GM12878 (cell line): ENCODE data around the gene IGF2BP2. TPM values are rescaled to one million over a fixed set of nuclear protein-coding genes. Genes with fewer than 3 reads are reported as not detected.

Source experiments
- ATAC-seq: fragments of 200-7000 bp; cut with Tn5 transposase; 3 replicates; pipeline ENCODE4 v1.9.1; 2020; ENCODE audit warnings: mild to moderate bottlenecking, moderate library complexity
- BruUV-seq: library from RNA; stranded (reverse); fragments of 400-500 nt; replicated peaks from 2 replicates; lab custom pipeline; 2021; lab: Mats Ljungman, UMichigan
- CTCF ChIA-PET: fragments of 300-600 bp; sonication (Branson Sonifier 250); formaldehyde crosslinking; extraction: SDS; loops from one replicate; lab custom pipeline; 2021; ENCODE audit warnings: inconsistent platforms; lab: Yijun Ruan, JAX
- POLR2A ChIA-PET: fragments of 350-600 bp; formaldehyde crosslinking; extraction: SDS; loops from one replicate; lab custom pipeline; 2021; ENCODE audit warnings: inconsistent platforms; lab: Charles Lee
- RAD21 ChIA-PET: fragments of 300-600 bp; sonication (Branson Sonifier 250); formaldehyde crosslinking; loops from one replicate; lab custom pipeline; 2023; ENCODE audit warnings: antibody characterized with exemption; ENCODE audit not compliant: unreplicated experiment; lab: Charles Lee
- SMC1A ChIA-PET: fragments of 300-600 bp; sonication (Branson Sonifier 250); formaldehyde crosslinking; loops from one replicate; lab custom pipeline; 2023; ENCODE audit not compliant: unreplicated experiment, uncharacterized antibody; lab: Charles Lee
- DNase-seq: peaks from one replicate; pipeline ENCODE4 v3.0.0-alpha.2; 2011; ENCODE audit warnings: low read depth, low spot score
- FAIRE-seq: peaks from 3 replicates; lab custom pipeline; 2011; peaks lifted over from hg19 to GRCh38; lab: Jason Lieb, UNC
- H2AFZ ChIP-seq: 2 replicates; pipeline ENCODE4 v1.6.0; 2011; ENCODE audit warnings: low read depth, low read length, control low read depth; ENCODE audit not compliant: control insufficient read depth
- H3K27ac ChIP-seq: 2 replicates; pipeline ENCODE4 v1.5.1; 2011; ENCODE audit warnings: control low read depth; ENCODE audit not compliant: control insufficient read depth, insufficient read depth
- H3K27me3 ChIP-seq, 2 experiments: replicated peaks in 1 of 2; 2 replicates each; pipeline versions ENCODE4 v1.6.0 to v1.6.1; 2011; ENCODE audit warnings: low read length in 1 of 2; ENCODE audit not compliant: control insufficient read depth in 2 of 2, insufficient read depth in 2 of 2
- H3K36me3 ChIP-seq, 2 experiments: 2 replicates each; pipeline ENCODE4 v1.5.1; 2011; ENCODE audit warnings: low read length in 1 of 2; ENCODE audit not compliant: control insufficient read depth in 2 of 2, insufficient read depth in 2 of 2
- H3K4me1 ChIP-seq: 2 replicates; pipeline ENCODE4 v1.6.1; 2011; ENCODE audit warnings: mild to moderate bottlenecking, low read length, moderate library complexity, mixed read lengths; ENCODE audit not compliant: control insufficient read depth, insufficient read depth
- H3K4me2 ChIP-seq: 2 replicates; pipeline ENCODE4 v1.6.0; 2011; ENCODE audit warnings: control low read depth; ENCODE audit not compliant: control insufficient read depth, insufficient read depth
- H3K4me3 ChIP-seq: fragments of 200-600 bp; sonication (generic); 2 replicates; pipeline ENCODE4 v1.5.1; 2016
- H3K79me2 ChIP-seq: 2 replicates; pipeline ENCODE4 v1.6.0; 2011; ENCODE audit warnings: low read length; ENCODE audit not compliant: control insufficient read depth, insufficient read depth
- H3K9ac ChIP-seq: 2 replicates; pipeline ENCODE4 v1.8.0; 2011; ENCODE audit warnings: low read length, control low read depth, mixed read lengths; ENCODE audit not compliant: control insufficient read depth, insufficient read depth
- H3K9me3 ChIP-seq: replicated peaks from 3 replicates; pipeline ENCODE4 v1.5.1; 2011; ENCODE audit warnings: mild to moderate bottlenecking, low read length; ENCODE audit not compliant: control insufficient read depth, insufficient read depth
- H4K20me1 ChIP-seq: 2 replicates; pipeline ENCODE4 v1.6.0; 2011; ENCODE audit not compliant: control insufficient read depth, insufficient read depth
- CBX3 ChIP-seq: fragments of 200-600 bp; sonication (generic); IDR thresholded peaks from 2 replicates; pipeline ENCODE4 v1.6.1; 2016; ENCODE audit warnings: low read depth, borderline replicate concordance
- CHD4 ChIP-seq: fragments of 200-600 bp; sonication (generic); IDR thresholded peaks from 2 replicates; pipeline ENCODE4 v1.6.1; 2016; ENCODE audit warnings: mild to moderate bottlenecking
- GATAD2B ChIP-seq: fragments of 450-650 bp; conservative IDR thresholded peaks from 2 replicates; pipeline ENCODE4 v1.6.1; 2017; ENCODE audit warnings: low read depth, mild to moderate bottlenecking, moderate library complexity
- HDAC2 ChIP-seq: fragments of 200-600 bp; sonication (generic); IDR thresholded peaks from 2 replicates; pipeline ENCODE4 v1.6.1; 2017
- IKZF1 ChIP-seq: fragments of 450-650 bp; conservative IDR thresholded peaks from 2 replicates; pipeline ENCODE4 v1.6.1; 2017; ENCODE audit warnings: antibody characterized with exemption, mild to moderate bottlenecking
- IRF3 ChIP-seq: fragments of 450-650 bp; IDR thresholded peaks from 2 replicates; pipeline ENCODE4 v1.6.1; 2014; ENCODE audit warnings: mild to moderate bottlenecking
- MXI1 ChIP-seq: fragments of 150-350 bp; IDR thresholded peaks from 2 replicates; pipeline ENCODE4 v1.6.1; 2011; ENCODE audit warnings: low read depth, mild to moderate bottlenecking, inconsistent platforms, low read length, improper control_type of control experiment
- NFXL1 ChIP-seq: fragments of 450-650 bp; IDR thresholded peaks from 2 replicates; pipeline ENCODE4 v1.6.1; 2017; ENCODE audit warnings: antibody characterized with exemption, mild to moderate bottlenecking, borderline replicate concordance
- NR2C1 ChIP-seq: fragments of 450-650 bp; IDR thresholded peaks from 2 replicates; pipeline ENCODE4 v1.6.1; 2017; ENCODE audit warnings: antibody characterized with exemption, mild to moderate bottlenecking, moderate library complexity
- NR2F1 ChIP-seq: fragments of 450-650 bp; conservative IDR thresholded peaks from 2 replicates; pipeline ENCODE4 v1.6.1; 2017; ENCODE audit warnings: mild to moderate bottlenecking
- RAD21 ChIP-seq: IDR thresholded peaks from 2 replicates; pipeline ENCODE4 v1.6.1; 2011; ENCODE audit warnings: mild to moderate bottlenecking, low read depth, low read length, moderate library complexity; ENCODE audit not compliant: insufficient read depth
- SMAD1 ChIP-seq: fragments of 450-650 bp; IDR thresholded peaks from 2 replicates; pipeline ENCODE4 v1.6.1; 2018; ENCODE audit warnings: mild to moderate bottlenecking, low read depth; ENCODE audit not compliant: partially characterized antibody
- SPI1 ChIP-seq: IDR thresholded peaks from 2 replicates; pipeline ENCODE4 v1.6.1; 2011; ENCODE audit warnings: low read depth, mild to moderate bottlenecking, low read length, moderate library complexity, borderline replicate concordance; ENCODE audit not compliant: insufficient read depth
- STAT1 ChIP-seq: fragments of 450-650 bp; conservative IDR thresholded peaks from 2 replicates; pipeline ENCODE4 v1.6.1; 2014; ENCODE audit warnings: antibody characterized with exemption, mild to moderate bottlenecking
- ZBTB4 ChIP-seq: fragments of 450-650 bp; formaldehyde crosslinking; IDR thresholded peaks from 2 replicates; pipeline ENCODE4 v1.4.0; 2022; ENCODE audit warnings: mild to moderate bottlenecking, moderate library complexity
- ZNF24 ChIP-seq: fragments of 450-650 bp; IDR thresholded peaks from 2 replicates; pipeline ENCODE4 v1.6.1; 2017; ENCODE audit warnings: antibody characterized with exemption, mild to moderate bottlenecking
- ZNF384 ChIP-seq: IDR thresholded peaks from 2 replicates; pipeline ENCODE4 v1.6.1; 2012; ENCODE audit warnings: low read depth, mild to moderate bottlenecking, low read length, improper control_type of control experiment, borderline replicate concordance
- WGBS: methylation state at CpG from one replicate; pipeline ENCODE4 v1.1.6; 2016; ENCODE audit warnings: low lambda C conversion rate; ENCODE audit not compliant: insufficient replicate concordance, insufficient coverage; ENCODE audit errors: missing lambda C conversion rate; 5-methylcytosine and 5-hydroxymethylcytosine counted together
- in situ Hi-C: fragments of 300-500 bp; cut with MboI; formaldehyde crosslinking; loops from 9 replicates; pipeline ENCODE4 v1.14.3; 2018; ENCODE audit warnings: mixed read lengths
- intact Hi-C: fragments of 100-400 bp; cut with micrococcal nuclease; formaldehyde crosslinking; loops from one replicate; pipeline ENCODE4 v1.14.2; 2022; ENCODE audit not compliant: unreplicated experiment
- polyA plus RNA-seq, 11 experiments: library from polyadenylated mRNA; depleted of rRNA in 4 of 11; unstranded in 6 of 11; stranded (reverse) in 5 of 11; fragments of >200 nt; fragmentation: Nextera tagmentation in 4 of 11; fragmentation: Illumina TruSeq in 1 of 11; extraction: Ambion mirVana in 4 of 11; extraction: Trizol in 1 of 11; gene quantifications; 1 replicate in 1 of 11; 2 replicates in 10 of 11; pipeline versions ENCODE4 v1.2.1 to v1.2.3, GENCODE V29; 2011 to 2016; ENCODE audit warnings: inconsistent platforms in 2 of 11, missing spikeins in 2 of 11, low read depth in 1 of 11
- total RNA-seq, 4 experiments: library from RNA; depleted of rRNA in 3 of 4; stranded (reverse); fragments of >200 nt in 3 of 4; fragmentation: Illumina TruSeq in 1 of 4; extraction: Trizol in 1 of 4; gene quantifications; 2 replicates each; pipeline versions ENCODE4 v1.2.1 to v1.2.3, GENCODE V29; 2013 to 2021
- TF ChIP-seq, protein P1 (sequence below): fragments of 450-650 bp; IDR thresholded peaks from 2 replicates; pipeline ENCODE4 v1.6.1; 2017; ENCODE audit warnings: low read depth, mild to moderate bottlenecking, moderate library complexity

Gene IGF2BP2
- total and polyA plus RNA-seq, 10 of the 15 experiments (the other 5 are each of a cell fraction or from before 2014, with no cell fraction given) = 0.25 to 0.72 TPM; not detected in 8

- no peaks in the 10 kb centered on the region for H3K36me3 ChIP-seq
- intact Hi-C loops = no loop called here
- H3K27ac ChIP-seq = no peak overlapping the region
- ChIA-PET CTCF (no interaction called here), POLR2A (no interaction called here), RAD21 (no interaction called here), SMC1A (no interaction called here)
- no peak overlapping the region for H3K9ac ChIP-seq
- no peaks in the 10 kb centered on the region; a peak in 1 of 4 replicates for H3K27me3 ChIP-seq
- 72% methylated on average over 3 of the region's 3 CpGs for WGBS
- in situ Hi-C loops = no loop called here
- H3K4me2 ChIP-seq = no peak overlapping the region
- BruUV-seq = no TSS peak
- FAIRE-seq = no peak
- H4K20me1 ChIP-seq = no peaks in the 10 kb centered on the region
- TF ChIP-seq IKZF1 = no peak
- no peak for TF ChIP-seq NR2F1
- TF ChIP-seq NFXL1 = no peak
- no peak for TF ChIP-seq SPI1
- TF ChIP-seq MXI1 = no peak
- no peak for TF ChIP-seq SMAD1
- no peak for TF ChIP-seq HDAC2
- no peak for TF ChIP-seq GATAD2B
- no peak for TF ChIP-seq NR2C1
- TF ChIP-seq IRF3 = no peak
- TF ChIP-seq ZNF24 = no peak
- TF ChIP-seq, protein P1, sequence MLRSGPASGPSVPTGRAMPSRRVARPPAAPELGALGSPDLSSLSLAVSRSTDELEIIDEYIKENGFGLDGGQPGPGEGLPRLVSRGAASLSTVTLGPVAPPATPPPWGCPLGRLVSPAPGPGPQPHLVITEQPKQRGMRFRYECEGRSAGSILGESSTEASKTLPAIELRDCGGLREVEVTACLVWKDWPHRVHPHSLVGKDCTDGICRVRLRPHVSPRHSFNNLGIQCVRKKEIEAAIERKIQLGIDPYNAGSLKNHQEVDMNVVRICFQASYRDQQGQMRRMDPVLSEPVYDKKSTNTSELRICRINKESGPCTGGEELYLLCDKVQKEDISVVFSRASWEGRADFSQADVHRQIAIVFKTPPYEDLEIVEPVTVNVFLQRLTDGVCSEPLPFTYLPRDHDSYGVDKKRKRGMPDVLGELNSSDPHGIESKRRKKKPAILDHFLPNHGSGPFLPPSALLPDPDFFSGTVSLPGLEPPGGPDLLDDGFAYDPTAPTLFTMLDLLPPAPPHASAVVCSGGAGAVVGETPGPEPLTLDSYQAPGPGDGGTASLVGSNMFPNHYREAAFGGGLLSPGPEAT = no peak
- TF ChIP-seq CHD4 = no peak
- TF ChIP-seq ZNF384 = no peak
- no peak for TF ChIP-seq CBX3
- TF ChIP-seq STAT1 = no peak
- no peak for TF ChIP-seq ZBTB4 (CRISPR knock-in tag)
- no peak for TF ChIP-seq RAD21
- no peaks in the 10 kb centered on the region for H3K79me2 ChIP-seq
- no peak overlapping the region for H2AFZ ChIP-seq
- no peak for DNase-seq
- H3K9me3 ChIP-seq = no peaks in the 10 kb centered on the region
- no peak for ATAC-seq
- no peak overlapping the region for H3K4me3 ChIP-seq
- no peaks in the 10 kb centered on the region for H3K4me1 ChIP-seq
Observed at GRCh38 chr3:185844051-185844450, 19.2 kb upstream of the IGF2BP2 start.
